ENCODE results near the gene CES5A. TPM values are rescaled to one million over a fixed set of nuclear protein-coding genes. Genes with fewer than 3 reads are reported as not detected.

CES5A gene
- total and polyA plus RNA-seq, 2 of the 4 experiments (the other 2 are of a cell fraction) = not detected

DNA sequence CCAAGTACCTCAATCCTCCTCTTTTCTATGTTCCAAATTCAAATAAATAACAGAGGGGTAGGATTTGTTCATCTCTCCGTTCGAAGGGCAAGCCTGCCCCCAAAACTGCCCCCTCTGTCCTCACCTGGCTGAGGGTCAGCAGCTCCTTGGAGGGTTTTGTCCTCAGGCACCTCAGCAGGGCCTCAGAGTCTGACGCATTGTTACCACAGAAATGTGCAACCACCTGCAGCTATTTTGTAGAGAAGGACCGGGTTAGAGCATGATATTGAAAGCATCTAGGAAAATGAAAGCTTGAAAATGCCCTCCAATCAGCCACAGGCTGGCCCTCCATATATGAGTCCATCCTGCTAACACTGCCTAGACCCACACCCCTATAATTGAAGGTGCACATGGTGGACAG is 13.9 kb downstream of the CES5A start:
- Histone ChIP-seq H2BK120ac (ENCODE audit: low read depth, low read length) (no peak overlapping the region), H3K4me3 (ENCODE audit: insufficient read depth, low read depth, low read length) (no peak overlapping the region), H3K79me1 (ENCODE audit: low read depth in 1 of 2, low read length in 2 of 2) (no peaks in the 10 kb centered on the region), H3K56ac (ENCODE audit: extremely low read depth, insufficient read depth, low read length) (no peak overlapping the region), H3K14ac (replicated peaks; ENCODE audit: low read depth, low read length) (no peak overlapping the region), H3K18ac (ENCODE audit: low read depth, low read length) (no peak overlapping the region), H3K4me2 (ENCODE audit: low read depth, low read length) (no peak overlapping the region), H3K4me1 (ENCODE audit: control insufficient read depth, insufficient read depth, low read length) (no peaks in the 10 kb centered on the region), H4K5ac (ENCODE audit: low read depth, low read length) (no peak overlapping the region), H4K91ac (ENCODE audit: insufficient read depth, low read depth, low read length) (no peak overlapping the region), H3K4ac (ENCODE audit: low read depth, low read length) (no peak overlapping the region), H2BK5ac (ENCODE audit: low read depth, low read length, poor library complexity, severe bottlenecking) (no peak overlapping the region), H3K9me3 (ENCODE audit: control insufficient read depth, insufficient read depth, low read length) (no peaks in the 10 kb centered on the region), H3K27ac (ENCODE audit: insufficient read depth, low read length) (no peak overlapping the region), H2AFZ (replicated peaks; ENCODE audit: low read length, poor library complexity) (no peak overlapping the region), H3K27me3 (ENCODE audit: control insufficient read depth, insufficient read depth, low read length) (no peaks in the 10 kb centered on the region), H3K36me3 (ENCODE audit: control insufficient read depth, insufficient read depth, low read length) (no peaks in the 10 kb centered on the region), H4K20me1 (ENCODE audit: insufficient read depth, low read length) (no peaks in the 10 kb centered on the region), H3K23ac (ENCODE audit: low read depth, low read length) (no peak overlapping the region), H3K9ac (ENCODE audit: low read depth, low read length) (no peak overlapping the region), H2BK15ac (ENCODE audit: low read depth, low read length) (no peak overlapping the region), H2AK9ac (replicated peaks; ENCODE audit: low read depth, low read length, poor library complexity) (no peak overlapping the region), H2AK5ac (ENCODE audit: low read depth, low read length) (no peak overlapping the region), H4K8ac (ENCODE audit: low read depth in 2 of 2, low read length in 2 of 2) (no peak overlapping the region), H3K9me1 (ENCODE audit: insufficient read depth, low read length) (no peaks in the 10 kb centered on the region), H2BK20ac (ENCODE audit: low read depth, low read length) (no peak overlapping the region)
- dilution Hi-C loops (cut with HindIII; ENCODE audit: low sequenced_read_pairs, unreplicated experiment) = no loop called here
- POLR2A ChIA-PET (ENCODE audit: unreplicated experiment) = no interaction called here
- no peak for DNase-seq
- in situ Hi-C loops (cut with MboI; ENCODE audit: low sequenced_read_pairs) = no loop called here
- BruUV-seq (replicated peaks) = no TSS peak
- ATAC-seq (ENCODE audit: low read depth) = no peak
- WGBS, 2 experiments (ENCODE audit: extremely low coverage in 2 of 2, insufficient read length in 1 of 2) = no CpG with 5 or more reads among the region's 4 CpGs
- intact Hi-C loops (cut with micrococcal nuclease) = no loop called here
- TF ChIP-seq POLR2A (IDR thresholded peaks at IDR 0.05; ENCODE audit: low read depth, low read length) = no peak
- TF ChIP-seq RAD21 (IDR thresholded peaks at IDR 0.05; ENCODE audit: low read length) = no peak
- TF ChIP-seq FOS (IDR thresholded peaks at IDR 0.05; ENCODE audit: low read depth, low read length) = no peak
- TF ChIP-seq BHLHE40 (IDR thresholded peaks at IDR 0.05; ENCODE audit: low read depth, low read length) = no peak
- TF ChIP-seq MAZ (IDR thresholded peaks at IDR 0.05; ENCODE audit: borderline replicate concordance, low read depth, low read length) = no peak
- no peak for TF ChIP-seq RCOR1 (IDR thresholded peaks at IDR 0.05; ENCODE audit: insufficient replicate concordance, low read length)
- TF ChIP-seq CEBPB (IDR thresholded peaks at IDR 0.05; ENCODE audit: low read depth, low read length) = no peak
- TF ChIP-seq, protein P1, sequence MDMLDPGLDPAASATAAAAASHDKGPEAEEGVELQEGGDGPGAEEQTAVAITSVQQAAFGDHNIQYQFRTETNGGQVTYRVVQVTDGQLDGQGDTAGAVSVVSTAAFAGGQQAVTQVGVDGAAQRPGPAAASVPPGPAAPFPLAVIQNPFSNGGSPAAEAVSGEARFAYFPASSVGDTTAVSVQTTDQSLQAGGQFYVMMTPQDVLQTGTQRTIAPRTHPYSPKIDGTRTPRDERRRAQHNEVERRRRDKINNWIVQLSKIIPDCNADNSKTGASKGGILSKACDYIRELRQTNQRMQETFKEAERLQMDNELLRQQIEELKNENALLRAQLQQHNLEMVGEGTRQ (IDR thresholded peaks at IDR 0.05; ENCODE audit: low read depth, low read length) = no peak
- TF ChIP-seq, protein P2, sequence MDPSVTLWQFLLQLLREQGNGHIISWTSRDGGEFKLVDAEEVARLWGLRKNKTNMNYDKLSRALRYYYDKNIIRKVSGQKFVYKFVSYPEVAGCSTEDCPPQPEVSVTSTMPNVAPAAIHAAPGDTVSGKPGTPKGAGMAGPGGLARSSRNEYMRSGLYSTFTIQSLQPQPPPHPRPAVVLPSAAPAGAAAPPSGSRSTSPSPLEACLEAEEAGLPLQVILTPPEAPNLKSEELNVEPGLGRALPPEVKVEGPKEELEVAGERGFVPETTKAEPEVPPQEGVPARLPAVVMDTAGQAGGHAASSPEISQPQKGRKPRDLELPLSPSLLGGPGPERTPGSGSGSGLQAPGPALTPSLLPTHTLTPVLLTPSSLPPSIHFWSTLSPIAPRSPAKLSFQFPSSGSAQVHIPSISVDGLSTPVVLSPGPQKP (IDR thresholded peaks at IDR 0.05; ENCODE audit: borderline replicate concordance, low read depth, low read length) = no peak
- TF ChIP-seq, protein P3, sequence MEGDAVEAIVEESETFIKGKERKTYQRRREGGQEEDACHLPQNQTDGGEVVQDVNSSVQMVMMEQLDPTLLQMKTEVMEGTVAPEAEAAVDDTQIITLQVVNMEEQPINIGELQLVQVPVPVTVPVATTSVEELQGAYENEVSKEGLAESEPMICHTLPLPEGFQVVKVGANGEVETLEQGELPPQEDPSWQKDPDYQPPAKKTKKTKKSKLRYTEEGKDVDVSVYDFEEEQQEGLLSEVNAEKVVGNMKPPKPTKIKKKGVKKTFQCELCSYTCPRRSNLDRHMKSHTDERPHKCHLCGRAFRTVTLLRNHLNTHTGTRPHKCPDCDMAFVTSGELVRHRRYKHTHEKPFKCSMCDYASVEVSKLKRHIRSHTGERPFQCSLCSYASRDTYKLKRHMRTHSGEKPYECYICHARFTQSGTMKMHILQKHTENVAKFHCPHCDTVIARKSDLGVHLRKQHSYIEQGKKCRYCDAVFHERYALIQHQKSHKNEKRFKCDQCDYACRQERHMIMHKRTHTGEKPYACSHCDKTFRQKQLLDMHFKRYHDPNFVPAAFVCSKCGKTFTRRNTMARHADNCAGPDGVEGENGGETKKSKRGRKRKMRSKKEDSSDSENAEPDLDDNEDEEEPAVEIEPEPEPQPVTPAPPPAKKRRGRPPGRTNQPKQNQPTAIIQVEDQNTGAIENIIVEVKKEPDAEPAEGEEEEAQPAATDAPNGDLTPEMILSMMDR (conservative IDR thresholded peaks at IDR 0.05; ENCODE audit: low read depth, low read length) = no peak
- no peak for TF ChIP-seq RFX5 (IDR thresholded peaks at IDR 0.05; ENCODE audit: low read depth, low read length)
- no peak for TF ChIP-seq MXI1 (IDR thresholded peaks at IDR 0.05; ENCODE audit: borderline replicate concordance, low read depth, low read length)
- no peak for TF ChIP-seq SMC3 (IDR thresholded peaks at IDR 0.05; ENCODE audit: low read depth, low read length)
- TF ChIP-seq CHD1 (IDR thresholded peaks at IDR 0.05; ENCODE audit: low read depth, low read length) = no peak
- no peak for TF ChIP-seq MAFK (IDR thresholded peaks at IDR 0.05; ENCODE audit: low read depth, low read length)
- no peak for TF ChIP-seq NFE2L2 (IDR thresholded peaks at IDR 0.05; ENCODE audit: low read depth, low read length)
- CTCF ChIA-PET = no interaction called here

Data from IMR-90 (cell line).